GM21825 (cell line): Measurements from ENCODE around the gene NID1.
"Not testable (repeated sequence)": the region's sequence is repeated elsewhere in the genome, so short reads cannot be mapped to it uniquely, and the experiment has no call there.

ENCODE experiments used
- ATAC-seq: cut with Tn5 transposase; IDR thresholded peaks from one replicate; pipeline ENCODE4 v1.9.1; 2021; ENCODE audit warnings: mild to moderate bottlenecking, moderate library complexity; ENCODE audit not compliant: unreplicated experiment

NID1 gene

DNA sequence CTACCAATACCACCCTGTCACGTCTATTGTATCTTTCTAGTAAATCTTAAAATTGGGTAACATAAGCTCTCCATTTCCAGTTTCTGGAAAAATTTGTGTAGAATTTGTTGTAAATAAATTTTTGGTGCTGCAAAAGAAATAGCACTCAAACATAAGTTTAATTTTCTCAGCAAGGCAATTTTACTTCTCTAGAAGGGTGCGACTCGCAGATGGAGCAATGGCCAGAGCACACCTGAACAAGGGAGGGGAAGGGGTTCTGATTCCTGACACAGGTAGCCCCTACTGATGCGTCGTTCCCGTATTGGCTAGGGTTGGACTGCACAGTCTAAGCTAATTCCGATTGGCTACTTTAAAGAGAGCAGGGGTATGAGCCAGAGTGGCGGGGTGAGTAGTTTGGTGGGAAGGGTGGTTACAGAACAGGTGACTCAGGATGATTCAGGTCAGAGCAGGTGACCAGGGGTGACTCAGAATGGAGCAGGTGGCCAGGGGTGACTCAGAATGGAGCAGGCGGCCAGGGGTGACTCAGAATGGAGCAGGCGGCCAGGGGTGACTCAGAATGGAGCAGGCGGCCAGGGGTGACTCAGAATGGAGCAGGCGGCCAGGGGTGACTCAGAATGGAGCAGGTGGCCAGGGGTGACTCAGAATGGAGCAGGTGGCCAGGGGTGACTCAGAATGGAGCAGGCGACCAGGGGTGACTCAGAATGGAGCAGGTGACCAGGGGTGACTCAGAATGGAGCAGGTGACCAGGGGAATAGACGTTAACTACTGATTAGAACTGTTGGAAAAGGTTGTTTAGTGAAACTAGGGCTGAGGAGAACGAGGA, 32.0 kb upstream of the NID1 start:
- ATAC-seq: peak; percentile 49

DNA sequence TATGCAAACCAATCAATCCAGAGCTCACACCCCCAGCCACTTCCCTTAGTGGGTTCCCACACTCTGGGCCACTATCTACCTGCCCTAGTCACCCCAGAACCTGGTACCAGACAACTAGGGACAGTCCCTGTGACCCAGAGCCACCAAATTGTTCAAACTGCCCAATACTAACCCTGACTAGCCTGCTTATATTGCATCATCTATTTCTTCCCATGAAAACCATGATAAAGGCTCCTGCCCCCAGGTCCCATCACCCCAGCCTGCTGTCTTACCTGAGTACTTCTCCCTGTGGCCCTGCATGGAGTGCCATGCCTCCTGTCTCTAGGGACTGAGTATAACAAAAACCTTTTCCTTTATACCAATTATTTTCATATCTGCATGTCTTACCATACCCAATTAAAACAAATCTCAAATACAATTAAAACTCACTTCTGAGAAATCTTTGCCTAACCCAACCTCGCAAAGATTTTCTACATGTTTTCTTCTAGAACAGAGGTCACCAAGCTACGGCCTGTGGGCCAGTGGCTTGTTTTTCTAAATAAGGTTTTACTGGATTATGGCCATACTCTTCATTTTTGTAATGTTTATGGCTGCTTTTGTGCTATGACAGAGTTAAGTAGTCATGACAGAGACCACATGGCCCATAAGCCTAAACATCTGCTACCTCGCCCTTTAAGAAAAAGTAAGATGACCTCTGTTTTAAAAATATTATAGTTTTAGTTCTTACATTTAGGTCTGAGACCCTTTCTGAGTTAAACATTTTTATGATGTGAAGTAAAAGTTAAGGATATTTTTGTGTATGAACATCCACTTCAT, 31.0 kb upstream of the NID1 start:
- no peak for ATAC-seq

DNA sequence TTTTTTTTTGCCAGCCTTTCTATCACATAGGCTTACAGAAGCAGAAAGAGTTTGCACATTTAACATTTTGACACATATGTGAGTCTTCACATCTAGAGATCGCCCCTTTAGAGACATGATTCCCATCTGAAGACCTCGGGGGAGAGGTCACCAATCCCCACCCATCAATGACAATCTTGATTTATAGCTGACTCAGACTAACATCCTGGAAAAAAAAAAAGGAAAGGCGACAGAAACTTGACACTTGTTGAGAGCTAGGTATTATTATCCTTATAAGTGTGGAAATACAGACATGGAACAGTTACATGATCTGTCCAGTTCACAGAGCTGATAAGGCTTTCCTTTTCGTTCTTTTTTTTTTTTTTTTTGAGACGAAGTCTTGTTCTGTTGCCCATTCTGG, 28.0 kb upstream of the NID1 start:
- no peak for ATAC-seq

GRCh38 chr1:236091933-236092318, 27.0 kb upstream of the NID1 start:
- ATAC-seq: no peak

- no peak for ATAC-seq
Measured at GRCh38 chr1:236090741-236091147, 25.9 kb upstream of the NID1 start.

DNA sequence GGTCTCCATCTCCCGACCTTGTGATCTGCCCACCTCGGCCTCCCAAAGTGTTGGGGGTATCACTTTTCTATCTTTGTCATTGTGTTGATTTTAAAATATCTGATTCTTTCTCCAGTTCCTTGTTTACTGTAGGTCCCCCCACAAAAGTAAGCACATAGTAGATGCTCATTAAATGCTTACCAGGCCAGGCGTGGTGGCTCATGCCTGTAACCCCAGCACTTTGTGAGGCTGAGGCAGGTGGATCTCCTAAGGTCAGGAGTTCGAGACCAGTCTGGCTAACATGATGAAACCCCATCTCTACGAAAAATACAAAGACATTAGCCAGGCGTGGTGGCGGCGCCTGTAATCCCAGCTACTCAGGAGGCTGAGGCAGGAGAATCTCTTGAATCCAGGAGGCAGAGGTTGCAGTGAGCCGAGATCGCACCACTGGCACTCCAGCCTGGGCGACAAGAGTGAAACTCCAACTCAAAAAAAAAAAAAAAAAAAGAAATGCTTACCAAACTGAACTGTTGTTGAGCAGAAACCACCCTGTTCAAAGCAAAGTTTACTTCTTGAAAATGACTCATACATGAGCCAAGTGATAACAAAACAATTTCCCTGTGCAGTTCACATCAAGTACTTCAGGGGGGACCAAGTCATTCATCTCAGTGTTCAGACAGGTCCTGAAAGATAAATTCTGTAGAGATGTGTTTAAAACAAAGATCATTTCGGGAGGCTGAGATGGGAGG, 24.3 kb upstream of the NID1 start:
- no peak for ATAC-seq

GRCh38 chr1:236086537-236086936, 21.6 kb upstream of the NID1 start:
- no peak for ATAC-seq

GRCh38 chr1:236085545-236086159, 20.8 kb upstream of the NID1 start:
- ATAC-seq: no peak

DNA sequence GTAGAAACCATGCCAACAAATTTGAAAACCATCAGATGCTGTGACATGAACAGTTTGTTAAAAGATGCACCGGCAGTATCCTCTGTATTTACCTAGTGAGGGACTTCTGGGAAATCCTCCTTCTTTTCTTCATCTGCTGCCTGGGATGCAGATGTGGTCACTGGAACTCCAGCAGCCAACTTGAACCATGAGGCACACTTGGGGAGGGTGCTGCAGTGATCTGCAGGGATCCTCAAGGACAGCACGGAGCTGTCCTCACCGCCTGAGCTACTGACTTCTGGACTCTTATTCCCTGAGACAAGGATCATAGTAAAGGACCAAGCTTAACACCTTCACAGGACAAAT, 19.5 kb upstream of the NID1 start:
- no peak for ATAC-seq

- no peak for ATAC-seq
Measured at GRCh38 chr1:236083650-236084385, 18.9 kb upstream of the NID1 start.

GRCh38 chr1:236082526-236082925, 17.6 kb upstream of the NID1 start:
- ATAC-seq: no peak

DNA sequence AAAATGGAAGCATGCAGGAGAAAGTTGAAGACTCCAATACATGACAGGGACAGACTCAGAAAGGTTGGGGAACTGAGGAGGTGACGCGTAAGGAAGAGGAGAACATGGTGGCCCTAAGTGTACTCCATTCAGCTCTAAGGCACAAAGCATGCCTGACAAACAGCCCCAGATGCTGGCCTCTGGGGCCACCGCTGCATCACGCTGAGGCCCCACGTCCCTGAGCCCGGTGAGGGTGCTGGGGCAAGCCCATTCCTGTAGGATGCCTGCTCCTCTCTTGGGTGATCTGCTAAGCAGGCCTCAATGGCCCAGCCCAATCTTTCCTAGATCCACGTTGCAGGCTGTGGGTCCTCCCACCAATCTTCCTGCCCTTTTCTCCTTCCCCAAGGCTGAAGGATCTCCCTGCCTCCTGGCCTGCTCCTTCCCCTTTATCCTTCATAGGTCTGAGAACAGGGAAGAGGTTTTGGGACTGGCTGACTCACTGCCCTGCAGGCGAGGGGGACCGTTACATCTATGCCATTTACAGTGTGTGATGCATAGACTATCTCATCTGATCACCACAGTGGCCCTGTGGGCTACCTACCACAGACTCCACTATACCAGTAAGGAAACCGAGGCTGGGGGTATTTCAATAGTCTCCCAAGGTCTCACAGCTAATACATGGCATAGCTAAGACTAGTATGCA, 16.8 kb upstream of the NID1 start:
- ATAC-seq: no peak

DNA sequence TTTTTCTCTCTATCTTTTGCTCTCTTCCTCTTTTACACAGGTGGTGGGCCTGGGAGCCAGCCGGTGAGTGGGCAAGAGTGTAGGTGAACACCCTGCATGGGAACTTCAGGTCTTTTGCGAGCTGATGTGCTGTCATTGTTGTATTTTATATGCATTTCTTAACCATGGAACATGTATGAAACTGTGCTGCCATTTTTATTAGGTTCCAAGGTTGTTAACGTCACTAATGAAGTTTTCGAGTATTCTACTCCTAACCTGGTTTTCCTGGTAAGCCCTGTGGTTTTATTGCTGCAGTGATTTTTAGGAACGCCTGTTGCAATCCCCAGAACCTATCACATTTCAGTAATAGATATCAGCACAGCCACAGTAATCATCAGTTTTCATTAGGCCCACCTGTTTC, 14.8 kb upstream of the NID1 start:
- ATAC-seq: no peak

DNA sequence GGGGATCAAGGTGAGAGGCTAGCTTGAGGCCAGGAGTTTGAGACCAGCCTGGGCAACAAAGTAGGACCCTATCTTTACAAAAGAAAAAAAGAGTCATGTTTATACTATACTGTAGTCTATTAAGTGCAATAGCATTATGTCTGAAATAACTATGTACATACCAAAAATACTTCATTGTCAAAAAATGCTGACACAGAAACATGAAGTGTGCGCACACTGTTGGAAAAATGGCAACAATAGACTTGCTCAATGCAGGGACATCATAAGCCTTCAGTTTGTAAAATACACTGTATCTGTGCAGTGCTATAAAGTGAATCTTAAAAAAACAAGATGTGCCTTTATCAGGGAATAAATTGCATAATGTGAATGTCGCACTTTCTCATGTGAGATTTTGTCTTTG, 14.1 kb upstream of the NID1 start:
- ATAC-seq: no peak

- not testable (repeated sequence) for ATAC-seq
Measured at GRCh38 chr1:236078077-236078476, 13.2 kb upstream of the NID1 start.

GRCh38 chr1:236075848-236076247, 11.0 kb upstream of the NID1 start:
- ATAC-seq: no peak

- no peak for ATAC-seq
Measured at GRCh38 chr1:236073307-236073897, 8.5 kb upstream of the NID1 start.

DNA sequence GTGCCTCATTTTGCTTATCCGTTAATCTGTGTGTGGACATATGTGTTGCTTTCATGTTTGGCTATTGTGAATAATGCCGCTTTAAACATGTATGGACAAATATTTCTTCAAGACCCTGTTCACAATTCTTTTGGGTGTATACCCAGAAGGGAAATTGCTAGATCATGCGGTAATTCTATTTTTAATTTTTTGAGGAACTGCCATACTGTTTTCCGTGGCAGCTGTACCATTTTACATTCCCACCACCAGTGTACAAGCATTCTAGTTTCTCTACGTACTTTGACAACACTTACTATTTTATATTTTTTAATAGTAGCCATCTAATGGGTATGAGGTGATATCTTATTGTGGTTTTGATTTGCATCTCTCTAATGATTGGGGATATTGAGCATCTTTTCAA, 7.1 kb upstream of the NID1 start:
- no peak for ATAC-seq

DNA sequence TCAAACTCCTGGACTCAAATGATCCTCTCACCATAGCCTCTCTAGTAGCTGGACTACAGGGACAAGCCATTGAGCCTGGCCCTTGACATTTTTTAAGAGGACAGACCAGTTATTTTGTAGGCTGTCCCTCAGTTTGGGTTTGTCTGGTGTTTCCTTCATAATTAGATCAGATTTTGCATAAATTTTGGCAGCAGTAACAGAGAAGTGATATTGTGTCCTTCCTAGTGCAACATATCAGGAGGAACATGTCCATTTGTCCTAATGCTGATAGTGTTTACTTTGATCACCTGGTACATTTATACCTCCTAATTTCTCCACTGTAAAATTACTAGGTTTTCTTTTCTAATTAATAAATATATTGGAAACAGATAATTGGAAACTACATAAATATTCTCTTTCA, 5.9 kb upstream of the NID1 start:
- no peak for ATAC-seq

- ATAC-seq: no peak
Measured at GRCh38 chr1:236069796-236070195, 4.9 kb upstream of the NID1 start.
